HG02840 (cell line): ENCODE results near the gene WDFY4.

Source experiments
- ATAC-seq: cut with Tn5 transposase; IDR thresholded peaks from one replicate; pipeline ENCODE4 v1.9.1; 2021; ENCODE audit warnings: mild to moderate bottlenecking, moderate library complexity, moderate number of reproducible peaks; ENCODE audit not compliant: unreplicated experiment, low FRiP score

WDFY4 gene

DNA sequence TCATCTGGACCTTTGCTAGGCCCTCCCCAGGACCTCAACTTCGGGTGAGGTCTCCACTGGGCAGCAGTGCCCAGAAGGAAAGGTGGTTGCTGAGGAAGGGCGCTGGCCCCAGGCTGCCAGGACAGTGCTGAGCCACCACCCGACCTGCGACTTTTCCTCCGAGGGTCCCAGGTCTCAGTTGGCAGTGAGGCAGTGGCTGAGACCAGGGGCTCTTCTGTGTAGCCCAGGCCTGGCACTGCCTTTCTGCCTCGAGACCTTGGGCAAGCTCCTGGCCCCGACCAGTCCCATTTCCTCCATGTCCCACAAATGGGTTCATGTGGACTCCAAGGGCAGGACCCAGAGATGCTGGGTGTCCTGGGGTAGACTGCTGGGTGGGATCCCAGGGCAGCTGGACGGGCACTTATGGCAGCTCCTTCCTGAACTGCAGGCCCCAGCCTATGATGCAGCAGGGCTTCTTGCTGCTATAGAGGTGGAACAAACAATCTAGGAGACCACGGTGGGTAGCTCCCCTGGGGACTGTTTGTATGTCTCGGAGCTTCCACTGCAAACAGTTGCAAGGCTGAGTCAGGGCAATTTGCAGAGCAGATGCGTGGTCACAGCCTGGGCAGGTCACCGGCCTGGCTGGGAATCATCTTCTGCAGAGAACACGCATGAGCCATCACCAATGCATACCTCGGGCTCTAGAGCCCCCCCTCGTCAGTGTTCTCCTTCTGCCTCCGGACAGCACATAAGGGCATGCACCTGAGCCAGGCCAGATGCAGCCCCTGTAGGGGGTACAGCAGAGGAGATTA, 272.9 kb downstream of the WDFY4 start:
- no peak for ATAC-seq

DNA sequence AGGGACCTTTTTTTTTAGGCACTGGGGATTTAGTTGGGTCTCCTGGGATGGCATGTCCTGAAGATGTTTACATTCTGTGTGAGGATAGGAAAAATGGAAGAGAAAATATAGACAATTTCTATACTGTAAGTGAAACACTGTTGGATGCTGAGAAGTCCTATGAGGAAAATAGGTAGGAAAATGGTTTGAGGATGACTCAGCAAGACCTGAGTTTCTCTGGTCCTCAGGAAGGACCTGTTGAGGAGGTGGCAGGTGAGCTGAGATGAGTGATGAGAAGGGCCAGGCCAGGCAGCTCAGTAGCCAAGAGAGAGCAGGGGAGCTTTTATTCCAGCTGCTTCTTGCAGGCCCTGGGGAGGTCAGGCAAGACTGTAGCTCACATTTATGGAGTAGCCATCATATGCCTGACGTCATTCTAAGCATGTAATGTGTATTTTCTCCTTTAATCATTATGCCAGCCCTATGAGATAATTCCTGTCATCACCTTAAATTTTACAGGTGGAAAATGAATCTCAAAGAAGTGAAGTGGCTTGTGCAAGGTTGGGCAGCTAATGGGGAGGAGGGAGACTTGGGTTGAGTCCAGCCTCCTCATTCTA, 274.0 kb downstream of the WDFY4 start:
- ATAC-seq = no peak

DNA sequence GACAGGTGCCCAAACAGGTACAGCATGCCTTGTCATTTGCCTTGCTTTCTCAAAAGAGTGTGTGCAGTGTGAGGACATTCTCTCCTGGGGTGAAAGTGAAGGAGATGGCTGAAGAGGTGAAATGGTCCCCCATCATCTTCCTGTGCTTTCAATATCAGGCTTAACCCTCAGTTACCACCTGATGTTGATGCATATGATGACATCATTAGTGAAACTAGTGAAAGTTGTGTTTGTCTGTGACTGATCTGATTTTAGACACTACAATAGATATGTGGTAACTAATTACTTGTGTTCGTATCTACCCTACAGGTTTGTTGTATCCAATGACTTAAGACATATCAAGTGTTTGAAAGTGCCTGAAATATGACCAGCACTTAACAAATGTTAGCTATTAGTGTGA, 279.4 kb downstream of the WDFY4 start:
- no peak for ATAC-seq

DNA sequence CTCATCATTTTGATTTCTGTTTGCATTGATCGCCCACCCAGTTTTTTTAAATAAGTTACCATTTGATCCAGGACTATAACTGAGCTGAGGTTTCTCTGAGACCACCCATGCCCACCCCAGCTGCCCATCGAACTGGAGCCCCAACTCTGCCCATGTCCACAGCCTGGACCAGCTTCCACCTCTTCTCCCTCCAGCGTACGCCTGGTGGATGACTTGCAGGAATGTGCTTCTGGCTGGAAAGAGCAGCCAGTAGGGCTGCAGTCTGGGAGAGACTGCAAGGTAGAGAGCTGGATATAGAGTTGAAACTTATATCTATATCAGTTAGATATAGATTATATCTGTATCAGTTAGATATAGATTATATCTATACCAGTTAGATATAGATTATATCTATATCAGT, 280.8 kb downstream of the WDFY4 start:
- no peak for ATAC-seq

DNA sequence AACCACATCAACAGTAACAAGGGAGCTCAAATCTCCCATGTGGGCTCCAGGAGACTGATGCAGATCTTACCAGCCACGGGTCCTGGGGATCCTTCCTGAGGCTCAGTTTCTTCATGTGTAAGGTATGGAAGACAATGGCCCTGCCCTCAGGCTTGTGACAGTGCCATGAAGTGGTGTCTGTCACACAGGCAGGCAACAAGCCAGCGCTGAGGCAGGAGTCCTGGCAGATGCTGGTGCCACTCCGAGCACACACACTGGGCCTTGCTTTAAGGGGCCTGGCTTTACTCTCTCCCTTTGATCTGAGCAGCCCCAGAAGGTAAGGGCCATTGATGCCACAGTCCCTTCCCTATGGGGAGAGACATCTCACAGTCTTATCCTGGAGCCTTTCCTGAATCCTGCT, 283.4 kb downstream of the WDFY4 start:
- ATAC-seq = no peak

DNA sequence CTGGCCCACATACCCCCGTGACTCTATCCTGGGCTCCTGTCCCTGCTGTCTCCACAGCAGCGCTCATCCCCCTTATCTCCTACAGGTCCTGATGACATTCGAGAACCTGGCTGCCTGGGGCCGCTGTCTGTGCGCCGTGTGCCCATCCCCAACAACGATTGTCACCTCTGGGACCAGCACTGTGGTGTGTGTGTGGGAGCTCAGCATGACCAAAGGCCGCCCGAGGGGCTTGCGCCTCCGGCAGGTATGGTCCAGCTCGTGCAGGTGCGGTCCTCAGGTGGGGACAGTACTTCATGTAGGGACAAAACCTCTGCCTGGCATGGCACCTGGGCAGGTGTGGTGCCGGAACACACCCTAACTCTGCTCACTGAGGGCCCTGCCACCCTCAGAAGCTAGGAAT, 285.4 kb downstream of the WDFY4 start:
- no peak for ATAC-seq

DNA sequence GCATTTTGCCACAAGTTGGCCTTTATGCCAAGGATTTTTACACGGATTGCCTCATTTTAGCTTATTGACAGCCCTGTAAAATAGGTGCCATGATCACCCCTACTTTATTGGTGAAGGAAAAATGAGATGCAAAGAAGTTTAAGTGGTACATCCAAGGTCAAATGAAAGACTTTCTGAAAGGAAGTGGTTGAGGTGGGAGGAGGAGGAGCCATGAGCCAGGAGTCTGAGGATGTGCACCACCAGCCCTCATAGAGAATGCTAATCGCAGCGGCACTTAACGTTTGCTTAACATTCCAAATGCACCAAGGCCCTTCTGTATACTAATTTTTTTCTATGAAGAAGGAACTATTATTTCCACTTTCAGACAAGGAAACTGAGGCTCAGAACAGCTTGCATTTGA, 286.0 kb downstream of the WDFY4 start:
- no peak for ATAC-seq

DNA sequence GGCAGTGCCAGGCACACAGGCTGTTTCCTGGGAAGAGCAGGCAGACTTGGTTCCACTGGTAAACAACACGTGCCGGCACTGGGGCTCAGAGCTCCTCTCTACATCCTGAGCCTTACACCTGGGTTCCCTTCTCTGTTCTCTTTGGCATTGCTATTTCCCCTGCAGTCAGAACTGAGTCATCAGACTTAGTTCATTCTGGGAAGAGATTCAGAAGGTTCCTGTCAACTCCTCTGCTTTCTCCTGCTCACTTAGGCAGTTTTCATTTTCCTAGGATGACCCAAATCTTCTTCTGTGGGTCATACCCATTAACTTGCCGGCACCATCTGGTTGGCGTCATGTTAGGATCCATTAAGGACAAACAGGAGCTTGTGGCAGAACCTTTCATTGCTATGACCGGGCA, 288.4 kb downstream of the WDFY4 start:
- ATAC-seq = no peak

DNA sequence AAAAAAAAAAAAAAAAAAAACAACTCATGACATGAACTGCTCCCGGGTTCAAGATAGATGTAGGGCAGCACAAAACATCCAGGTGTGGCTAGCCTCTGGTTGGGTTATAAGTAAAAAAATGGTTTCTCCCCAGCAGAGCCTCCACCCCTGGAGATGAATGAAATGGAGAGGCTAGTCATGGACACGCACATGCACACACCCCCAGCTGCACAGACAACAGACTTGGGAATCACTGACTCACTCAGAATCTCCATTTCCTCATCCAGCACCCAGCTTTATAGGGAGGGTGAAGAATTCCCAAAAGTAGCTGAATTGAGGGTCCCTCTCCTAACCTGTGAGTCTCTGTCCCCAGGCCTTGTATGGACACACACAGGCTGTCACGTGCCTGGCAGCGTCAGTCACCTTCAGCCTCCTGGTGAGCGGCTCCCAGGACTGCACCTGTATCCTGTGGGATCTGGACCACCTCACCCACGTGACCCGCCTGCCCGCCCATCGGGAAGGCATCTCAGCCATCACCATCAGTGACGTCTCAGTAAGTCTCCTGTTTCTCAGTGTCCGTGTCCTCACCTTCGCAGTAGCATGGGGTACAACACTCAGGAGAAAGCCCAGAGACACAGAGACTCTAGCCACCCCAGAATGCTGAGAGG, 290.0 kb downstream of the WDFY4 start:
- no peak for ATAC-seq

DNA sequence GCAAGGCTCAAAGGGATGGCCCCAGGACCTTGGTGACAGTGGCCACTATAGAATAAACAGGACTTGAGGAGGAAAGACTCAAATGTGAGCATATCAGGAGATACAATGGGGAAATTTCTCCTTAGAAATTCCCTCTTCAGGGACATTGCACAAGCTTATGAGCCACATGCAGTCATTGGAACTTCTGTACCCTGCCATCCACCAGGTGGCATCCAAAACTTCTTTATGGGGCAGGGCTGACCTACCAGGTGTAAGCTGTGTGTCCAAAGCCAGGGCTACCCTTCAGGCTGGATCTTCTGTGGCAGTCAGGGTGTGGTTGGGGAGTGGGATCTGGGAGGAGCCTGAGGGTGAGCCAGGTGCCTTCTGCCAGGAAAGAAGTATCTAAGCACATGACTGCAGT, 291.5 kb downstream of the WDFY4 start:
- no peak for ATAC-seq

DNA sequence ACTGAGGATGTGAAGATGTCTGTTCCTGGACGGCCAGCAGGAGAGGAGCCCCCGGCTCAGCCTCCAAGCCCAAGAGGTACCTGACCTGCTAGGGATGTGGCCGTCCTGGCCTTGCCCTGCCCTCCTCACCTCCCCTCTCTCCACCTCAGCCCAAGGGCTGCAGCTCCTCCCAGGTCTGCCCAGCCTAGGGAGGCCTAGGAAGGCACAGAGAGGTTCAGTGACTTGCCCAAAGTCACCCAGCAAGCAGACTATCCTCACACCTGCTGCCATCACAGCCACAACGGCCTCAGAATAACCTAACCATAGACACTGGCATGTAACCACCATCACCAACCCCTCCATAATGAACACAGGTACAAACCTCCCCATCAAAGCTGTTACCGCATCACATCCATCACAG, 293.6 kb downstream of the WDFY4 start:
- no peak for ATAC-seq

DNA sequence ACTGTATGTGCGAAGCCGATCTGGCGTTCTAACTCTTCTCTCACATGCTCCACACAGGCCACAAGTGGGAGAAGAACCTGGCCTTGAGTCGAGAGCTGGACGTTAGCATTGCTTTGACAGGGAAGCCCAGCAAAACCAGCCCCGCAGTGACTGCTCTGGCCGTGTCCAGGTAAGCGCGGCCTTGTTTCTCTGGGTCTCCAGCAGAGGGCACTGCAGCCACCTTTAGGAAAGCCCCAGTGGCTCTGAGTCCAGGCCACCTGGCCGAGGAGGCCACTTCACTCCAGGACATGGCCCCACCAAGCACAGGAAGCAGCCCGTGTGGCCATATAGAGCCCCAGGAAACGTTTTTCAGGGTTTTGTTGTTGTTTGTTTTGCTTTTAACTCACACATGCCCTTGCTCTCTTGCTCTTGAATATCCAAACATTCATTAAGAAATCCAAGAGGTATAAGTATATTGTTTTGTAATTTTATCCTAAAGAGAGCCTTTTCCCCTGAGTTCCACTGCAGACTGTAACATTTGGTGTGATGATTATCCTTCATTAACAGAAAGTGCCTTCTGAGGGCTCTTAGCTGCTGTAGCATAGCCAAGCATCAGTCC, 296.7 kb downstream of the WDFY4 start:
- no peak for ATAC-seq

DNA sequence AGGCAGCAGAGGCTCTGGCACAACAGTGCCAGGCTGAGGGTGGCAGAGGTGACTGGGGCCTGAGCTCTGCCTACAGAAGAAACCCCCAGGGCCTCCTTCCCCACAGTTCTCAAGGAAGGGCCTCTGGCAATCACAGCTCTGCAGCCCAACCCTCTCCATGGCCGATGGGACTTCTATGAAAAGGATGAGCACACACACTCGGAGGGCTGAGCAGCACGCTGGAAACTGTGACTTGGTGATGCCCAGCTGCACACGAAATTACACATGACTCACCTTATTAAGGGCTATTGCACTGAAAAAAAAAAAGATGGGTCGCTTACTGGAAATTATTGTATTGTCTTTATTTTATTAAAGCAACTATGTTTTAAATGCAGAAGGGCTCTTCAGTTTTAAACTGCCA, 297.9 kb downstream of the WDFY4 start:
- no peak for ATAC-seq

DNA sequence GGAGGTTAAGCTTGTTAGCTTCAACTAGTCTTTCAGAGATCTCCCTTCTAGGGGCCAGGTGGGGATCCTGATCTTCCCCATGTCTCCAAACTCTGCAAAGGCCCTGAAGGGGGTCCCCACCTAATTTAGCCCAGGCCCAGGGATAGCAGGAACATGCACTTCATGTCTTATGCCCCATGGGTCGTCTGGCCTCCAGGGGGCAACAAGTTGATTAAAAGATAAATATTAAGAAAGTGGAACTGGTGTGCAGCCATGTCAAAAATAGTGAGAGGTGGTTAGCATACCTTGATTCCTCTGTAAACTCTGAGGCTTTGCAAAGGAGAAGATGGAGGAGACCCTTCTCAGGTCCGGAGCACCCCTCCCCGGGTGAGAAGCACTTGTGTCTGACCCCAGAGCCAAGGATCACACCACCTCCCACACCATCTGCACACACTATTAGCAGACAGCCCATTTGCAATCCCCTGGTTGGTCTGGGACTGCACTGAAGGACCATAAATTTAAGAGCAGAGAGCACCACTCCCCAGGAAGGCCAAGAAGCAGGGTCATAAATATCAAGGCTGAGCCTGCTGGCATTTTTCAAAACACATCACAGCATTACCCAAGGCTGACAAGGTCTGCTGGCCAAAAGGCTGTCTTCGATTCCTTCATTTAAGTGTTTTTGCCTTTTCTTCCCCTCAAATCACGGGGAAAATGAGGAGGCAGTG, 299.1 kb downstream of the WDFY4 start:
- ATAC-seq = no peak

DNA sequence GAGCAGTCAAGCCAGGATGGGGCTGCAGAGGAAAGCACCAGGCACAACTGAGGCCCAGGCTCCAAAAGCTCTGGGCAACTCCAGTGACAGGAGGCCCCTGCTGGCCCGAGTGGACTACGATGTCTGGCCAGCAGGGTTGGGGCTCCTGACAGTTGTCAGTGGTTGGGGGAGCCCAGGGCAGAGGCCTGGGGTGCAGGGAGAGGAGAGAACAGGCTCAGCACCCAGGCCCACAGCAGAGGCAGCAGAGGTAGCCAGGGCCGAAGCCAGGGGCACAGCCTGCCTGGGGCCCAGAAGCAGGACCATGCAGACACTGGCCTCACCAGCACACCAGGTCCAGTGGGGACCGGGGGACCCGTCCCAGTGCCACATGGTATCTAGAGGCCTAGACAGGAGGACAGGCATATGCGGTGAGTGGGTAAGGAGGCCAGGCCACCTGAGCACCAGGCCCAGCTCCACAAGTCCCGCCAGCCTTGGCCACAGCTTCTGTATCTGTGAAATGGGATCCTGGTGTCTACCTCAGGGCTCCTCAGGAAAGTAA, 301.0 kb downstream of the WDFY4 start:
- no peak for ATAC-seq

DNA sequence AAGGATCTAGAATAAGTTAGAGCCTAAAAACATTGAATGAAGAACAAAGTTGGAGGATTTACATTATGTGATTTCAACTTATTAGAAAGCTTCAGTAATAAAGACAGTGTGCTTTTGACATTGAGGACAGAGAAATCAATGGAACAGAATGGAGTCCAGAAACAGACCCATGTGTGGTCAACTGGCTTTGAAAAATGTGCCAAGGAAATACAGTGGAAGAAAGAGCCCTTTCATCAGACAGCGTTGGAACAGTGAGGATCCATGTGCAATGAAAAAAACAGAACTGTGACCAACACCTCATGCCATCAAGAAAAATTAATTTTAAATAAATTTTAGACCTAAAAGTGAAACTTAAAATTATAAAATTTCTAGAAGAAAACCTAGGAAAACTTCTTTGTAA, 305.6 kb downstream of the WDFY4 start:
- no peak for ATAC-seq

DNA sequence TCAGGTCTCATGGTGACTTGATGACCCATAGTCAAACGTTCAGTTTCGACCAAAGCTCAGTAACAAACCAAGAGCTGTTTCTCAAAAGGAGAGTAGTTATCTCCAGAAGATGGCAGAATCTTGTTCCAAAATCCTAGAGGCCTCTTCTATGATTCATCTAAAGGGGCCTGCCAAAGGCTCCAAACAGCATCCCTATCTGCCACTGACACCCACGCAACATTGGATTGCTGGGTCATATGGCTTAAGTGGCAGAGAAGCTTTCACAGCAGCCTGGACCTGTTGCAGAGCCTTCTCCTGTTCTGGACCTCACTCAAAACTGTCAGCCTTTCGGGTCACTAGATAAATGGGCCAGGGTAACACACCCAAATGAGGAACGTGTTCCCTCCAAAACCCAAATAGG, 309.0 kb downstream of the WDFY4 start:
- no peak for ATAC-seq

DNA sequence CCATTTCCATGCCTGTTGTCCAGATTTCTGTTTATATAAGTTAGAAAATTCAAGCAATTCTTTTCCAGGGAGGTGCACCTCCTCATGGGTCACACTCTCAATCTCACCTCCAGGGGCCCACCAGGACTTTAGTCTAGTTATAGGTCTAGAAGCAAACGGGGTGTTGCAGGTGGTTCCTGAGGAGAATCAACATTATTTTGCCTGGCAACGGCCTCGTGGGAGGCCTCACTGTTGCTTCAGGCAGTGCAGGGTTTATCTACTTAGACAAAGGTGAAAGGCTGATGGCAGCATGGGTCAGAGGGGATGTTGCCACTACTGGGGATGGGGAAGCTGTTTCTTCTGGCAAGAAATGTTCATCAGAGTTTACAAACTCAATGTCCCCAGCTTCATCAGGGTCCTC, 311.7 kb downstream of the WDFY4 start:
- no peak for ATAC-seq

DNA sequence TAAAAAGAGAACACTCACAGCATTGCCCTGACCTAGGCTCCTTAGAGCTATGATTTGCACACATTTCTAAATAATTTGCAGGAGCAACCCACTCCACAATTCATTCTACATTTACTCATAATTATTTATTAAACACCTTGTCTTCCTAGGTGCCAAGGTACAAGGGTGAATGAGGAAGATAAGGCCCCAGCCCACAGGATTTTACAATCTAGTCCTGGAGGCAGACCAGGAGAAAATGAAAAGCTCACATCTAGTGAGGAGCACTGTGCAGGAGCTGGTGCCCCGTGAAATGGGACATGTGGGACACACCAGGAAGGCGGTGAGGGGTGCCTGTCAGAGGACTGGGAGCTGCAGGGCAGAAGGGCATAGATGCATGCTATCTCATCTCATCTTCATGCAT, 314.7 kb downstream of the WDFY4 start:
- no peak for ATAC-seq
